AG08396 (cell line): Measurements from ENCODE around the gene KRT74.

Source experiments
- DNase-seq: peaks from one replicate; pipeline ENCODE4 v3.0.0; 2012; ENCODE audit warnings: low spot score, mixed read lengths

The KRT74 gene

GRCh38 chr12:52537101-52537500 is 36.5 kb downstream of the KRT74 start:
- DNase-seq = no peak

- DNase-seq = no peak
Observed at GRCh38 chr12:52535574-52535973, 38.1 kb downstream of the KRT74 start.

GRCh38 chr12:52534482-52534881 is 39.2 kb downstream of the KRT74 start:
- no peak for DNase-seq

GRCh38 chr12:52533686-52534470 is 39.8 kb downstream of the KRT74 start:
- DNase-seq = no peak

GRCh38 chr12:52532636-52533035 is 41.0 kb downstream of the KRT74 start:
- DNase-seq = no peak

- DNase-seq = no peak
Observed at GRCh38 chr12:52531566-52532300, 41.9 kb downstream of the KRT74 start.

GRCh38 chr12:52530905-52531304 is 42.7 kb downstream of the KRT74 start:
- no peak for DNase-seq

- no peak for DNase-seq
Observed at GRCh38 chr12:52530366-52530765, 43.3 kb downstream of the KRT74 start.

- no peak for DNase-seq
Observed at GRCh38 chr12:52529846-52530245, 43.8 kb downstream of the KRT74 start.

- no peak for DNase-seq
Observed at GRCh38 chr12:52529417-52529816, 44.2 kb downstream of the KRT74 start.

GRCh38 chr12:52528641-52529143 is 45.0 kb downstream of the KRT74 start:
- DNase-seq = no peak

- no peak for DNase-seq
Observed at GRCh38 chr12:52527121-52527800, 46.4 kb downstream of the KRT74 start.

GRCh38 chr12:52526511-52526951 is 47.1 kb downstream of the KRT74 start:
- no peak for DNase-seq

GRCh38 chr12:52525661-52526499 is 47.8 kb downstream of the KRT74 start:
- DNase-seq = no peak

- no peak for DNase-seq
Observed at GRCh38 chr12:52524898-52525591, 48.6 kb downstream of the KRT74 start.

- DNase-seq = no peak
Observed at GRCh38 chr12:52524241-52524897, 49.3 kb downstream of the KRT74 start.

- no peak for DNase-seq
Observed at GRCh38 chr12:52523824-52524223, 49.8 kb downstream of the KRT74 start.

GRCh38 chr12:52522346-52523011 is 51.2 kb downstream of the KRT74 start:
- no peak for DNase-seq

- DNase-seq = no peak
Observed at GRCh38 chr12:52521568-52522266, 51.9 kb downstream of the KRT74 start.
